ENCODE measurements around the gene OVOL2. TPM values are rescaled to one million over a fixed set of nuclear protein-coding genes. Genes with fewer than 3 reads are reported as not detected.
A peak's percentile ranks its signal among the peaks of the same experiment; 100 is the strongest.
"Not testable (repeated sequence)": the region's sequence is repeated elsewhere in the genome, so short reads cannot be mapped to it uniquely, and the experiment has no call there.

Gene OVOL2
- polyA plus RNA-seq, 1 donor from 2014 or later, result not detected

DNA sequence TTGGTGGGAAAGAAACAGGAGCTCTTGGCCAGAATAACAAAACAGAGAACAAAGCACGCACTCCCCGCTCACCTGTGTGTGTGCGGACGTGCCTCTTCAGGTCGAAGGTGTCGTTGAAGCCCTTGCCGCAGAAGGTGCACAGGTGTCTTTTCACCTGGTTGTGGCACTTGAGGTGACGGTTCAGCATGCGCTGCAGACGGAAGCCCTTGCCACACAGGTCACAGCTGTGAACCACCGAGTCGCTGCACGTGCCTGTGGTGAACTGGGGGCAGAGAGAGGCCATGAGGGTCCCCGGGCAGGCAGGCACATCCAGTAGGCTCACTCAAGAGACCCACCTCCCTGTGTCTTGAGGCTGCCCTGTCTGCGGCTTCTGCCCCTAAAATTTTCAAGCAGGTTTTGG lies 16.3 kb downstream of the OVOL2 start:
- Mint-ChIP-seq H3K4me3 (no peak overlapping the region), H3K27me3 (peaks cover 33% of the 10 kb centered on the region), H3K36me3 (no peaks in the 10 kb centered on the region), H3K4me1 (peaks cover 0 to 2% (median 0%) of the 10 kb centered on the region in 3 donors), H3K9me3 (peaks cover 0 to 15% (median 7%) of the 10 kb centered on the region in 3 donors), H3K27ac (peak overlapping the region in 1 of 3 donors; percentile 31)

DNA sequence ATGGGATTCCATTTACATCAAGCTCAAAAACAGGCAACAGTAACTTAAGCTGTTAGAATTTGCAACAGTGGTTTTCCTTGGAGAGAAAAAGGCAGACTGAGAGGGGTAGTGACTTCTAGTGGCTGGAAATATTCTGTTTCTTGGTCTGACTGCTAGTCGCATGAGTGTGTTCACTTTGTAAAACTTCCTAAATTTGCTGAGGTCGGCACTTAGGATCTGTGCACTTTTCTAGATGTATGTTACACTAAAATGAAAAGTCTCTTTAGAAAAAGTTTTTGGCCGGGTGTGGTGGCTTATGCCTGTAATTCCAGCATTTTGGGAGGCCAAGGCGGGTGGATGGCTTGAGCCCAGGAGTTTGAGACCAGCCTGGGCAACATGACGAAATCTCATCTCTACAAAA lies 18.7 kb downstream of the OVOL2 start:
- H3K4me3 Mint-ChIP-seq, result no peak overlapping the region
- peaks cover 29% of the 10 kb centered on the region for H3K27me3 Mint-ChIP-seq
- no peaks in the 10 kb centered on the region for H3K36me3 Mint-ChIP-seq
- peaks cover 0 to 2% (median 0%) of the 10 kb centered on the region in 3 donors for H3K4me1 Mint-ChIP-seq
- H3K9me3 Mint-ChIP-seq, result peaks cover 0 to 15% (median 6%) of the 10 kb centered on the region in 3 donors
- no peak overlapping the region for H3K27ac Mint-ChIP-seq

DNA sequence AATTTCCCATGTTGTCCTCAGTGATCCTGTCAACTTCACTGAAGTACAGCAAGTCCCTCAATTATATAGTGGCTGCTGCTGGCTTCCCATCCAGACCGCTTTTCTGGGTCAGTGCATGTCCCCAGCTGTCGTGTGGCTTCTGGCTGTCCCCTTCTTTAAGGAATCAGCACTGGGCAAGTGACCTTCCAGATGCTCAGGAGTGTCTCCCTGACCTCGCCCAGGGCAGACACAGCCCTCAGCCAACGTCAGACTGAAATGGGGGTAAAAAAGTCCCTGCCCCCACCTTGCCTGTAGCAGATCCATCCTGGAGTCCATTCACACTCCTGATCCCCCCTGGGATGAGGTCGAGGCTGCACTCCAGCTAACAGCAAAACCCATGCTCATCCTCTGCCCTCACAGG lies 23.7 kb downstream of the OVOL2 start:
- peaks cover 21% of the 10 kb centered on the region for H3K27me3 Mint-ChIP-seq

DNA sequence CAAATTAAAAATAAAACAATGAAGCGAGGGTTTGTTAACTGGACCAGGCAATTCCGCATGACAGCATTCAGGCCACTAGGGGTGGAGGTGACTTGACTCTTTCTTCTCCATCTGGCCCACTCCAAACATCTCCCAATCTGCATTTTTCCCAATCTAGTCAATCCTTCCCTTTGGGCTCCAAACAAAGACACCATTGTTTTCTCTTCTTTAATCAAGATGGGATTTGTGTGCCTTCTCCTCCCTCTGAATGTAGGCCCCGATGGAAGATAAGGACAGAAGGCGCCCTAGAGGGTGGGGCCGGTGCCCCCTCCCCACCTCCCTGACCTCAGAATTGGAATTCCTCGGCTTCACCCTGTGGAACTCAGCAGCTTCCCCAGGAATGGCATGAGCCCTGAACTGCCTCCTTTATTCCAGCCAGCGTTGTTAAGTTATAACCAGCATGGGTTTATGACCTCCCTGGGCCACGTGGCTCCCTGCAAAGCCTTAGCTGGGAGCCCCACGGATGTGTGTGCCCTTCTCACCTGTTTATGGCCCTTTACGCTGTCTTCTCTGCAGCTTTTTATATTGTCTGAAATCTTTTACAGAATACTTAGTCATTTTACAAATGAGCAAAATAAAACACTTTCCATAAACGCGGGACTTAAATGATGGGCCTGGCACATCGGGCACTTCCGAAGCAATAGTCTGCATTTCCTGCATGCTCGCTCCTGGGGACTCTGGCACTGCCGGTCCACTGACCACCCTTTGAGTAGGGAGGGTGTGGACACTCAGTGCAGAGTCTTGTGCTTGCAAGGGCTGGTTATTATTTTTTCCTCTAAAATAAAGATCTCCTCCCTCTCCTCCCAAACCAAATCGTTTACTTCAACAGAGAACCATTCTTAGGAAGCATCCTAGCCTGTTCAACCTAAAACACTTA lies 24.5 kb downstream of the OVOL2 start:
- Mint-ChIP-seq H3K27me3 (peaks cover 14% of the 10 kb centered on the region), H3K27ac (no peak overlapping the region), H3K4me1 (no peaks in the 10 kb centered on the region), H3K36me3 (no peaks in the 10 kb centered on the region), H3K4me3 (no peak overlapping the region), H3K9me3 (no peaks in the 10 kb centered on the region)

More for the DNA sequence above, 23.7 kb downstream of the OVOL2 start:
- H3K36me3 Mint-ChIP-seq, result no peaks in the 10 kb centered on the region
- no peaks in the 10 kb centered on the region for H3K9me3 Mint-ChIP-seq
- no peak overlapping the region for H3K27ac Mint-ChIP-seq
- H3K4me1 Mint-ChIP-seq, result no peaks in the 10 kb centered on the region
- no peak overlapping the region for H3K4me3 Mint-ChIP-seq

DNA sequence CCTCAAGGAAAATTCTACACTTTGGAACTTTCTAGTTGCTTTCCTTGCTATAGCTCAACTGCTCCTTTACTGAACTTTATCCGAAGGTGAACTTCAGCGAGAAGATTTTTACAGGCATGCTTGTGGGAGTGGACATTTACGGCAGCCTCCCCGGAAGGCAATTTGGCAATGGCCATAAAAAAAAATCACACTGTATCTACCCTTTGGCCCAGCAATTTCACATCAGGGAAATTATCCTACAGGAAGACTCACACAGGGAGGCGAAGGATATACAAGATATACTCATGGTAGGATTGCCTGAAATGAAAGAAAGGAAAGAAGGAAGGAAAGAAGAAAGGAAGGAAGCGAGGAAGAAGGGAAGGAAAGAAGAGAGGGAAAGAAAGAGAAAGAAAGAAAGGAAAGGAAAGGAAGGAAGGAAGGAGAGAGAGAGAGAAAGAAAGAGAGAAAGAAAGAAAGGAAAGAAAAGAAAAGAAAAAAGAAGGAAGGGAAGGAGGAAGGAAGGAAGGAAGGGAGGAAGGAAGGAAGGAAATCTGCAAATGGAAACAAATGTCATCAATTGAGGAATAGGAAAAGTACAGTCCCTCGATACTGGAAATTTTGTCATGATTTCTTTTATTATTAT lies 25.7 kb downstream of the OVOL2 start:
- Mint-ChIP-seq H3K9me3 (no peaks in the 10 kb centered on the region), H3K27ac (no peak overlapping the region), H3K36me3 (no peaks in the 10 kb centered on the region), H3K27me3 (peaks cover 10% of the 10 kb centered on the region), H3K4me1 (no peaks in the 10 kb centered on the region), H3K4me3 (no peak overlapping the region)

- H3K36me3 Mint-ChIP-seq, result no peaks in the 10 kb centered on the region
- H3K27ac Mint-ChIP-seq, result no peak overlapping the region
- H3K4me1 Mint-ChIP-seq, result no peaks in the 10 kb centered on the region
- no peaks in the 10 kb centered on the region for H3K9me3 Mint-ChIP-seq
- H3K4me3 Mint-ChIP-seq, result no peak overlapping the region
- H3K27me3 Mint-ChIP-seq, result peaks cover 7% of the 10 kb centered on the region
Measured at GRCh38 chr20:18031050-18031449, 26.7 kb downstream of the OVOL2 start.

GRCh38 chr20:18030020-18030419 lies 27.7 kb downstream of the OVOL2 start:
- H3K27me3 Mint-ChIP-seq, result peaks cover 7% of the 10 kb centered on the region
- no peak overlapping the region for H3K27ac Mint-ChIP-seq
- no peaks in the 10 kb centered on the region for H3K36me3 Mint-ChIP-seq

GRCh38 chr20:18027011-18027410 lies 30.7 kb downstream of the OVOL2 start:
- H3K27me3 Mint-ChIP-seq, H3K27ac Mint-ChIP-seq, H3K4me1 Mint-ChIP-seq, H3K36me3 Mint-ChIP-seq, H3K9me3 Mint-ChIP-seq, H3K4me3 Mint-ChIP-seq: not testable (repeated sequence)

More at GRCh38 chr20:18030020-18030419, 27.7 kb downstream of the OVOL2 start:
- no peak overlapping the region for H3K4me3 Mint-ChIP-seq
- H3K4me1 Mint-ChIP-seq, result no peaks in the 10 kb centered on the region
- H3K9me3 Mint-ChIP-seq, result no peaks in the 10 kb centered on the region

GRCh38 chr20:18024606-18025127 lies 33.0 kb downstream of the OVOL2 start:
- H3K27ac Mint-ChIP-seq, result no peak overlapping the region
- no peaks in the 10 kb centered on the region for H3K9me3 Mint-ChIP-seq
- H3K4me1 Mint-ChIP-seq, result peaks cover 0 to 1% (median 0%) of the 10 kb centered on the region in 3 donors
- H3K27me3 Mint-ChIP-seq, result no peaks in the 10 kb centered on the region
- H3K4me3 Mint-ChIP-seq, result no peak overlapping the region
- no peaks in the 10 kb centered on the region for H3K36me3 Mint-ChIP-seq

DNA sequence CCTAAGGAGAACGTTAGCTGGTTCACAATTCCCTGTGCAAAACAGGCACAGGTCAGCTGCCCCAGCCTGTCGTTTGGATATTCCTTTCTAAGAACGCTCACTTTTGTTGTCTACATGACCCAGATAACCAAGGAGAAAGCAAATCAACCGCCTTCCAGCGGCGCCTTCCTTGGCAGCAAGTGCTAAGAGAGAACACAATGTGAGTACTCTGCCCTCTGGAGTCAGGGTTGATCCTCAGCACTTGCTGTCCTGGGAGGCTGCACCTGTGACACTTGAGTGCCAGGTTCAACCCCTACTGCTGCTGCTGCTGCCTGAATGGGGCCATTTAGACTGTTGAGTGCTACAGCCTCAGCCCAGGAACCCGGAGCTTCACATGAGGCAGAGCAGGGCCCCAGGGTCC lies 36.8 kb downstream of the OVOL2 start:
- Mint-ChIP-seq H3K4me3 (no peak overlapping the region), H3K27ac (no peak overlapping the region), H3K4me1 (peaks cover 0 to 3% (median 1%) of the 10 kb centered on the region in 3 donors), H3K9me3 (no peaks in the 10 kb centered on the region), H3K27me3 (no peaks in the 10 kb centered on the region), H3K36me3 (no peaks in the 10 kb centered on the region)

DNA sequence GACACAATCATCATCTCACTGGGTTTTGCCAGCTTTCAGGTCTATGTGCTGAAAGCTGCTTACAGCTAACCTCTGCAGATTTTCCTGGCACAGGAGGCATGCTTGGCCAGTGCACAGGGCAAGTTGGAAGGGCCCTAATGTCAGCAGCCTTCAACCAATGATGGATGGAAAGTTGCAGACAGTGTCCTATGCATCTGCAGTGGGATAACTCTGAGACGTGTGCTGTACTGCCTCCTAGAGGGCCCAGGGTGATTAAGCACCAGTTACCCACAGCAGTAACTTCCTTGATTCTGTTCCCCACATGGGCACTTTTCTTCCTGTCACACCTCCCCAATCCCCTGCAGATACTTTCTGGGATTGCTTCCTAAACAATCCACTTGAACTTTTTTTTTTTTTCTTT lies 38.6 kb downstream of the OVOL2 start:
- Mint-ChIP-seq H3K27ac (no peak overlapping the region), H3K4me3 (no peak overlapping the region), H3K4me1 (peaks cover 0 to 3% (median 1%) of the 10 kb centered on the region in 3 donors), H3K9me3 (no peaks in the 10 kb centered on the region), H3K36me3 (no peaks in the 10 kb centered on the region), H3K27me3 (no peaks in the 10 kb centered on the region)

GRCh38 chr20:18018100-18018499 lies 39.6 kb downstream of the OVOL2 start:
- H3K36me3 Mint-ChIP-seq, result no peaks in the 10 kb centered on the region
- H3K4me3 Mint-ChIP-seq, result peak overlapping the region in 1 of 4 donors; percentile 14
- H3K9me3 Mint-ChIP-seq, result no peaks in the 10 kb centered on the region
- H3K27me3 Mint-ChIP-seq, result no peaks in the 10 kb centered on the region
- peaks cover 0 to 3% (median 1%) of the 10 kb centered on the region in 3 donors for H3K4me1 Mint-ChIP-seq
- H3K27ac Mint-ChIP-seq, result no peak overlapping the region

DNA sequence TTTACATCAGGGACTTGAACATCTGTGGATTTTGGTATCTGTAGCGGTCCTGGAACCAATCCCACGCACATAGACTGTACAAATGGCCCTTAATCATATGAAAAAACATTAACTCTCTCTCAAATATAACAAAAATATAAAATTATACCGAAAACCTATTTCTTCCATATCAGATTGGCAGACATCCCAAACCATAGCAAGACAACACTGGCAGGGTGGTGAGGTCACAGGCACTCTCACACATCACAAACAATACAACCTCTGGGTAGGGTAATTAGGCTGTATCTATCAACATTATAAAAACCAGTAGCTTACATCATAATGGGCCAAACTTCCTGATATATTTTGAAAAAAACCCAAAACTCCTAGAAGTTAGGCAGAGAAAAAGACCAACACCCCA lies 40.9 kb downstream of the OVOL2 start:
- Mint-ChIP-seq H3K4me1 (peaks cover 0 to 3% (median 1%) of the 10 kb centered on the region in 3 donors), H3K9me3 (no peaks in the 10 kb centered on the region), H3K36me3 (no peaks in the 10 kb centered on the region), H3K27ac (no peak overlapping the region), H3K27me3 (peaks cover 3% of the 10 kb centered on the region), H3K4me3 (no peak overlapping the region)

DNA sequence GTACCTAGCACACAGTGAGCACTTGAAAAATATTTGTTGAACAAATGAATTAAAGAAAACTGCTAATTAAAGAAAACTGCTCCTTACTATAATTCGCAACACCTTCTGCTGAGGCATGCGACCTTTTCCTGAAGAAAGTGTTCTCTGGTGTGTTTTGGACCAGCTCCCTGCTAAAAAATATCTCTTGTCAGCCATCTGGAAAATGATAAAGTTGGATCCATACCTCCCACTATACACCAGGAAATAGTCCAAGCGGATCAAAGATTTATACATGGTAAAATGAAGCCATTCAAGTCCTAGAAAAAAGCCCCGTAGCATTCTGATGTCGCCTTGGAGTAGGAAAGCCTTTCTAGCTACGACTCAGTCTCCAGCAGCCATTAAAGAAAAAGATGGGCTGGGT lies 43.3 kb downstream of the OVOL2 start:
- Mint-ChIP-seq H3K4me1 (peaks cover 0 to 5% (median 0%) of the 10 kb centered on the region in 3 donors), H3K4me3 (no peak overlapping the region), H3K36me3 (no peaks in the 10 kb centered on the region), H3K27ac (no peak overlapping the region), H3K9me3 (no peaks in the 10 kb centered on the region), H3K27me3 (peaks cover 4% of the 10 kb centered on the region)

- Mint-ChIP-seq H3K4me1 (peaks cover 0 to 3% (median 0%) of the 10 kb centered on the region in 3 donors), H3K27me3 (peaks cover 4% of the 10 kb centered on the region), H3K9me3 (no peaks in the 10 kb centered on the region), H3K36me3 (no peaks in the 10 kb centered on the region), H3K4me3 (no peak overlapping the region), H3K27ac (no peak overlapping the region)
Measured at GRCh38 chr20:18012901-18013300, 44.8 kb downstream of the OVOL2 start.

All from IgD-negative memory B cell (primary cell).